KOPT-K1 (cell line): ENCODE data around the gene POLQ.
A peak's percentile ranks its signal among the peaks of the same experiment; 100 is the strongest.
"Not testable (repeated sequence)": the region's sequence is repeated elsewhere in the genome, so short reads cannot be mapped to it uniquely, and the experiment has no call there.

ENCODE experiments used
- H3K27ac ChIP-seq: fragments of 200-600 bp; sonication (generic); 2 replicates; pipeline ENCODE4 v1.5.1; 2016; ENCODE audit warnings: antibody characterized with exemption, mild to moderate bottlenecking, low read depth, low read length; ENCODE audit not compliant: poor library complexity, severe bottlenecking
- H3K36me3 ChIP-seq: fragments of 200-600 bp; sonication (generic); 2 replicates; pipeline ENCODE4 v1.5.1; 2017; ENCODE audit warnings: antibody characterized with exemption, mild to moderate bottlenecking, low read length, moderate library complexity; ENCODE audit not compliant: insufficient read depth
- H3K9me3 ChIP-seq: fragments of 200-600 bp; sonication (generic); 2 replicates; pipeline ENCODE4 v1.5.1; 2017; ENCODE audit warnings: antibody characterized with exemption, low read length, mild to moderate bottlenecking; ENCODE audit not compliant: insufficient read depth, poor library complexity, severe bottlenecking

The POLQ gene

GRCh38 chr3:121482660-121483059, 63.1 kb downstream of the POLQ start:
- peaks cover 95% of the 10 kb centered on the region for H3K36me3 ChIP-seq
- H3K27ac ChIP-seq, result no peak overlapping the region
- H3K9me3 ChIP-seq, result no peaks in the 10 kb centered on the region

DNA sequence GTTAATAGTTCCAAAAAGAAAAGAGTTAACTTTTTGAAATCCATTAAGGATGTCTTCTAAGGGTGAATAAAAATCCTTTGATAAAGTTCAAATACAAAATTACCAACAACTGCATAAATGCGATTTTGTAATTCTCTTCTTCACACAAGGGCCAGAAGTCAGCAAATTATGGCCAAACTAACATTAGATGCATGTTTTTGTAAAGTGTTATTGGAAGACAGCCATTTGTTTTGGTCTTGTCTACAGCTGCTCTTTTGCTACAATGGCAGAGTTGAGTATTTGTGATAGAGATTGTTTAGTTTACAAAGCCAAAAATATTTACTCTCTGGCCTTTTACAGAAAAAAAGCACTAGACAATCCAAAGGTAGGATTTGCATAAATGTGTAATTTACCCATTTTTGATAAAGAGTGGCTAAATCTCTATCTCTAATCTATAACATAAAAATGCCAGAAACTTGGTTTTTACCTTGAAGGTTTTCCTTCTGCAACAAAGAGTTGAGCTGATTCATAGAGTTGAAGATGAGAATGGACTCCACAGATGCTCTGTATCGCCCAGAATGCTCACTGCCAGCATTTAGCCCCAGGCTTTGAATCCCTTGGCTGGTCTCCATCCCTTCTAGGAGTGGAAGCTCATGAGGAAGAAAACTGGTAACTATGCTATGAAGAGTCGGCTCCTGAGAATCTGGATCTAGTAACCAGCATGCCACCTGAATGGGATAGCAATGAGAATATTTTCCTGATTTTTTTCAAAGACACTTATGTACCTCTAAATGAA, 64.5 kb downstream of the POLQ start:
- H3K36me3 ChIP-seq, result peaks cover 97% of the 10 kb centered on the region
- H3K27ac ChIP-seq, result no peak overlapping the region
- H3K9me3 ChIP-seq, result no peaks in the 10 kb centered on the region

DNA sequence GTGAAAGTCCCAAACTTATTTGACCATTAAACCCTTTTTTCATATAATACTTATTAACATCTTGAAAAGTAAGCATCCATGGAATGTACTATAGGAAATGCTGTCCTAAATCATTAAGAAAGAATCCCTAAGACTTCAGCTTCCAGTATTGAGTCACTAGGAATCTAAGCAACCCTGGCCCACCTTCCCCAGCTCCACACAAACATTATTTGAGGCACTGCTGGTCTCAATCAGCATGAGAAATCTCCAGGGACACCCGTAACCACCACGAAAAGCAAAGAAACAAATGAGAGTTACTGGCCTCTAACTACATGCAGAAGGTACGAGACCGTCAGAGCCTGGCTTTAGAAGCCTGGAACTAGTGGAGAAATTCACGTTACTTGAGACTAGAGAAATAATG, 68.2 kb downstream of the POLQ start:
- Histone ChIP-seq H3K36me3 (peaks cover 97% of the 10 kb centered on the region), H3K9me3 (no peaks in the 10 kb centered on the region), H3K27ac (no peak overlapping the region)

- Histone ChIP-seq H3K27ac (no peak overlapping the region), H3K9me3 (no peaks in the 10 kb centered on the region), H3K36me3 (peaks cover 96% of the 10 kb centered on the region)
These were observed 72.8 kb downstream of the POLQ start for GRCh38 chr3:121473001-121473400.

DNA sequence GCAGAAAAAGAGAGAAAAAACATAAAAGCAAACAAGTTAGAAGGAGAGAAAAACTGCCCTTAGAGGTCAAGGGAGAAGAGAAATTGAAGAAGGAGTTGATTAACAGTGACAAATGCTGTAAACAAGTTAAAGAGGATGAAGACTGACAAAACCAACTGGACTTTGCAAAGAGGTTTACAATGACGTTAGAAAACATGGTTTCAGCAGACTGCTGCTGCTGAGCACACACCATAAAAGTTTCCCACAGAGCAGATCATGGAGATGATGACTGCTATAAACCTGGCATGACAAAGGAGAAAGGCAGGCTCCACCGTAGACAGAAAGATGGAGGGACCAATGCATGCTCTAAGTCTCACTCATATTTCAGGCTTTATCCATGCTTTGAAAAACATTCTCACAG, 78.7 kb downstream of the POLQ start:
- Histone ChIP-seq H3K9me3 (no peaks in the 10 kb centered on the region), H3K27ac (no peak overlapping the region), H3K36me3 (peaks cover 96% of the 10 kb centered on the region)

- Histone ChIP-seq H3K9me3 (peaks cover 10% of the 10 kb centered on the region), H3K27ac (no peak overlapping the region), H3K36me3 (peaks cover 100% of the 10 kb centered on the region)
These were observed 82.0 kb downstream of the POLQ start for GRCh38 chr3:121463745-121464144.

GRCh38 chr3:121462565-121462964, 83.2 kb downstream of the POLQ start:
- H3K27ac ChIP-seq, result no peak overlapping the region
- H3K9me3 ChIP-seq, result peaks cover 15% of the 10 kb centered on the region
- H3K36me3 ChIP-seq, result peaks cover 94% of the 10 kb centered on the region

- not testable (repeated sequence) for H3K9me3 ChIP-seq, H3K27ac ChIP-seq
- H3K36me3 ChIP-seq, result peaks cover 54% of the 10 kb centered on the region
These were observed 94.0 kb downstream of the POLQ start for GRCh38 chr3:121451752-121452151.

DNA sequence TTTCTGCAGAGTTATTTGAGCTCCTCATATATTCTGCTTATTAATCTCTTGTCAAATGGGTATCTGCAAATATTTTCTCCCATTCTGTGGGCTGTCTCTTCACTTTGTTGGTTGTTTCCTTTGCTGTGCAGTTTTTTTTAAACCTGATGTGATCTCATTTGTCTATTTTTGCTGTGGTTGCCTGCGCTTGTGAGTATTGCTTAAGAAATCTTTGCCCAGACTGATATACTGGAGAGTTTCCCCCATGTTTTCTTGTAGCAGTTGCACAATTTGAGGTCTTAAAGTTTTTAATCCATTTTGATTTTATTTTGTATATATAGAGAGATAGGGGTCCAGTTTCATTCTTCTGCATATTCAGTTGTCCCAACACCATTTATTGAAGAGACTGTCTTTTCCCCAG, 102.3 kb downstream of the POLQ start:
- Histone ChIP-seq H3K27ac (no peak overlapping the region), H3K9me3 (no peaks in the 10 kb centered on the region), H3K36me3 (peaks cover 99% of the 10 kb centered on the region)

DNA sequence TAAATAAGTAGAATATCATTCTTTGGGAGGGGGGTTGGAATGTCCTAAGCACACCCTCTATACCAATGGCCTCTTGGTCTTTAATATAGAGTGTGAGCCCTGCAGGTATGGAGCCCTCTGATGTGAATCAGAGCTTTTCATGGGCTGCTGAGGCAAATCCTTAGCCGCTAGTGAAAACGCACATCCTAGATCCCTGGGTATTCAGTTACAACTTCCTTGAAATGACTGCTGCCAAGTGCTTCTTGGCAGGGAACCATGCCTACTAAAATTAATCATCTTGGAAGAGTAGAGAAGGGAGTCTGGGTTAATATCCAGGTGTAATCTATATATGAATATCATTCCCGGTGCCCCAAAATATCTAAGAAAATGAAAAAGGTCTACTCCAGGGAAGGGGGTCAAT, 109.1 kb downstream of the POLQ start:
- Histone ChIP-seq H3K9me3 (no peaks in the 10 kb centered on the region), H3K27ac (no peak overlapping the region), H3K36me3 (peaks cover 94% of the 10 kb centered on the region)

DNA sequence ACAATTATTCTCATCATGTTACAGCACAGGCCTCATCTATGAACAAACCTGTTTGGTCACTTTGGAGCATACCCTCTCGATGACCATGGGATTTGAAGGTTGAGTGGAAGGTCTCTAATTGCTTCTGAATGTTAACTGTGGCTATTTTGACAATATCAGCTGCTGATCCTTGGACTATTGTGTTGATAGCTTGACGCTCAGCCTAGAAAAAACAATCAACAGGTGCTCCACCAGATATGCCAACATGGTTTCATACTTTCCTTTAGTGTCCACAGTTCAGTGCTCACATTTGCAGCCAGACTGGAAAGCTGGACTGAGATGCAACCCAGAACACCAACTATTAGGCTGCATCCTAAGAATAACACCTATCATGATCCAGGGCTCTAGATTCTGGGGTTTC, 109.7 kb downstream of the POLQ start:
- Histone ChIP-seq H3K9me3 (no peaks in the 10 kb centered on the region), H3K27ac (no peak overlapping the region), H3K36me3 (peaks cover 94% of the 10 kb centered on the region)

DNA sequence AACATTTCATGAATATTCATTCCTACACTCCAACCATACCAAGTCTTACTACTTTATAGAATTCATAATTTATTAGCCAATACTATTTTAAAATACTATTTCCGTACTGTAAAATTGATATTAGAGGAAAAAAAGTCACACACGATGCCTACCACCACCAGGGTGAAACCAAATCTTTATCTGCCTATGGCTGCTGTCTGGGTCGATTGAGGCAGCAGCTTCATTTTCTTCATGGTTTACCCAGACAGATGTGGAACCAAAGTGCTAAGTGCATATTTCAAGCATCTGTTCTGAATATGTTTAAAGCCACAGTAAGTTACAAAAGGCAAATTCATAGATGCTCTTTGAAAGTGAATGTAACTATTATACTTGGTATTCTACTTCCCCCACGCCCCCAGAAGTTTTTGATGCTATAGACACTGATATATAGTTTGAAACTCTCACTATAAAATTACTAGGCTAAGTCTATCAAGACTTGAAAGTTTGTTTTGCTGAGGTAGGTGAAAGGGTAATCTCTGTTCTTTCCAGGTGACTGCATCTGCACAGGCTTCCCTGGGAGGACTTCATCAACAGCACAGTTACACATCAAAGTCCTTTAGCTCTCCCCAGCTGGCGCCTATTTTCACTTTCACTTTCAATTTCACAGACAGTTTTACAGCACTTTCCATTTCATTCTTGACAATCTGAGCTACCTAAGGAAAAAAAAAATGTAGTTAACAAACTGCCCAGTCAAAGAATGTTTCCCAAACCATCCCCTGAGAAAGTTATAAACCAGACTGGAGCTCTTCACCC, 113.9 kb downstream of the POLQ start:
- H3K36me3 ChIP-seq, result peaks cover 94% of the 10 kb centered on the region
- no peaks in the 10 kb centered on the region for H3K9me3 ChIP-seq
- peak overlapping the region; percentile 58 for H3K27ac ChIP-seq

DNA sequence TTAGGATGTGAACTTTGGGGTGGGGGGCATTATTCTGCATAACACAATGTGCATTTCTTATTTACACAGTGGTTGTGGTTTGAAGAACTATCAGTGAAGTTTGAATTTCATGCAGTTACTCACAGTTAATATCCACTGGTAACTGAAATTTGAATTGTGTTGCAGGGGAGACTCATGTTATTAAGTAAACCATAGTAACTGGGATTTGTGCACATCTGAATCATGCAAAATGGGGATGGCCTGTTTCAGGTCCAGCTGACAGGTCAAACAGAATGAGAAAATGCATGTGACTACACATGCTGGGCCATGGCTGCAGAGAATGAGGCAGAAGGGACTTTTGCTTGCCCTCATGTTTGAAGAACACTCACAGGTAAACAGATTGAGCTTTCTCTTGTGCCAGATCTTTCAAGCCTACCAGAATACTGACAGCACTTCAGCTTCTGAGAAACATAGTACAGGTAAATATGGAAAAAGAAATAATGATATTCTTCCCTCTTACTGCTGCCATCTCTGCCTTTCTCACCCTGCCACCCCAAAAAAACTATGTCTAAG, 115.0 kb downstream of the POLQ start:
- Histone ChIP-seq H3K36me3 (peaks cover 94% of the 10 kb centered on the region), H3K9me3 (no peaks in the 10 kb centered on the region), H3K27ac (no peak overlapping the region)

DNA sequence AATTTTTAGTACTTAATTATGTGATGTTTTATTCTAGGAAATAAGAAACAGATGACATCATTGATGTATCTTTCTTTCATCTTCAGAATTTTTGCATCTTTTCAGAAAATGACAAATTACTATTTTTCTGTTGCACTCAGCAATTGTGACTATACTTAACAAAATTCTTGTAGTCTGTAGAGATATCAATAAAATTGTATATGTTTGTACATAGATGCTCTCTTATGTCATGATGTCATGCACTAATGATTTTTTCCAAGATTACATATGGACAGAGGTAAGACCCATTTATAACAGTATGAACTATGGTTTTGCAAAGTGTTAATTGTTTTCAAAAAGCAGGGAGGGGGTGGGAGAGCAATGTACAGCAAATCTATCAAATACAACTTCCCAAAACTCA, 121.2 kb downstream of the POLQ start:
- Histone ChIP-seq H3K36me3 (peaks cover 73% of the 10 kb centered on the region), H3K9me3 (no peaks in the 10 kb centered on the region), H3K27ac (no peak overlapping the region)

GRCh38 chr3:121418182-121418581, 127.6 kb downstream of the POLQ start:
- Histone ChIP-seq H3K9me3 (no peaks in the 10 kb centered on the region), H3K27ac (no peak overlapping the region)

More at GRCh38 chr3:121418182-121418581, 127.6 kb downstream of the POLQ start:
- peaks cover 10% of the 10 kb centered on the region for H3K36me3 ChIP-seq
